ENCODE results near the gene NOS3. TPM values are rescaled to one million over a fixed set of nuclear protein-coding genes. Genes with fewer than 3 reads are reported as not detected.

Gene NOS3
- total and polyA plus RNA-seq, 10 donors = 11.9 to 455 (median 164) TPM

- peaks cover 14 to 72% (median 49%) of the 10 kb centered on the region in 6 donors for H3K4me1 ChIP-seq
- H3K36me3 ChIP-seq = peaks cover 0 to 32% (median 0%) of the 10 kb centered on the region in 6 donors
- WGBS, 5 donors = 87 to 99% (median 92%) methylated on average over 6 of the region's 6 CpGs
Observed at GRCh38 chr7:151056283-151056665, 65.5 kb downstream of the NOS3 start.

GRCh38 chr7:151056666-151057505, 66.1 kb downstream of the NOS3 start:
- H3K4me1 ChIP-seq = peaks cover 15 to 72% (median 53%) of the 10 kb centered on the region in 6 donors

More at GRCh38 chr7:151056283-151056665, 65.5 kb downstream of the NOS3 start:
- H3K4me3 ChIP-seq = no peak overlapping the region
- peaks cover 0 to 15% (median under 1%) of the 10 kb centered on the region in 7 donors for H3K27me3 ChIP-seq (replicated peaks in 1 of 7)
- H3K9me3 ChIP-seq = no peaks in the 10 kb centered on the region
- TF ChIP-seq POLR2AphosphoS5 (IDR thresholded peaks at IDR 0.05) (no peak), POLR2A (IDR thresholded peaks at IDR 0.05) (no peak), CTCF (IDR thresholded peaks at IDR 0.05 in 8 of 11, conservative IDR thresholded peaks at IDR 0.05 in 3 of 11) (no peak)
- intact Hi-C loops (cut with DNase I; ENCODE audit: low total_unique reads) = no loop called here
- H3K27ac ChIP-seq = no peak overlapping the region
- no peak for DNase-seq

GRCh38 chr7:151057506-151057988, 66.7 kb downstream of the NOS3 start, which contains the start of gene CDK5:
Gene CDK5, minus strand, starts transcription at chr7:151057897. Its CDS starts 49 bp downstream, at chr7:151057848.
- Histone ChIP-seq H3K27ac (peak within 1 kb of the TSS; percentile 87 to 96 (median 92)), H3K27me3 (replicated peaks in 1 of 7) (peaks cover 0 to 2% (median 0%) of the 10 kb centered on the region in 7 donors), H3K4me1 (peaks cover 15 to 75% (median 55%) of the 10 kb centered on the region in 6 donors), H3K9me3 (no peaks in the 10 kb centered on the region), H3K4me3 (peak within 1 kb of the TSS; percentile 67 to 99 (median 87)), H3K36me3 (peaks cover 0 to 41% (median 2%) of the 10 kb centered on the region in 6 donors)
- intact Hi-C loops (cut with DNase I; ENCODE audit: low total_unique reads) = no loop called here
- TF ChIP-seq CTCF (IDR thresholded peaks at IDR 0.05 in 8 of 11, conservative IDR thresholded peaks at IDR 0.05 in 3 of 11) = no peak
- no peak for TF ChIP-seq POLR2A (IDR thresholded peaks at IDR 0.05)
- TF ChIP-seq POLR2AphosphoS5 (IDR thresholded peaks at IDR 0.05) = no peak
- DNase-seq = no peak
- 0 to 1% (median 0%) methylated on average over 27 to 30 of the region's 30 CpGs for WGBS, 5 donors

More at GRCh38 chr7:151056666-151057505, 66.1 kb downstream of the NOS3 start:
- Histone ChIP-seq H3K9me3 (no peaks in the 10 kb centered on the region), H3K27me3 (replicated peaks in 1 of 7) (peaks cover 0 to 9% (median 0%) of the 10 kb centered on the region in 7 donors), H3K4me3 (peak overlapping the region; percentile 67 to 99 (median 87)), H3K36me3 (peaks cover 0 to 35% (median 0%) of the 10 kb centered on the region in 6 donors), H3K27ac (peak overlapping the region in 4 of 8 donors; percentile 3 to 94 (median 92))
- peak; percentile 85 for DNase-seq
- 51 to 56% (median 53%) methylated on average over 29 of the region's 29 CpGs for WGBS, 5 donors
- no peak for TF ChIP-seq CTCF (IDR thresholded peaks at IDR 0.05 in 8 of 11, conservative IDR thresholded peaks at IDR 0.05 in 3 of 11)
- no peak for TF ChIP-seq POLR2A (IDR thresholded peaks at IDR 0.05)
- no peak for TF ChIP-seq POLR2AphosphoS5 (IDR thresholded peaks at IDR 0.05)
- intact Hi-C loops (cut with DNase I; ENCODE audit: low total_unique reads) = no loop called here

Data from spleen (tissue), 11 donors.